NCI-H187 treated with DMSO at 0.1 percent for 48 hours (cell line): ENCODE results near the gene MPHOSPH10.
"Not testable (repeated sequence)": the region's sequence is repeated elsewhere in the genome, so short reads cannot be mapped to it uniquely, and the experiment has no call there.

Experiments used
- DNase-seq: peaks from one replicate; lab custom pipeline; 2025; lab: John Stamatoyannopoulos, UW

The MPHOSPH10 gene

GRCh38 chr2:71122387-71123298 is 7.8 kb upstream of the MPHOSPH10 start:
- no peak for DNase-seq

- no peak for DNase-seq
These were observed 4.7 kb upstream of the MPHOSPH10 start for GRCh38 chr2:71125506-71126294.

GRCh38 chr2:71126957-71127356 is 3.5 kb upstream of the MPHOSPH10 start:
- DNase-seq = no peak

- DNase-seq = no peak
These were observed 1.1 kb upstream of the MPHOSPH10 start for GRCh38 chr2:71129114-71129901.

- DNase-seq = no peak
These were observed 607 bp upstream of the MPHOSPH10 start for GRCh38 chr2:71129902-71130151.

GRCh38 chr2:71130905-71131244 is 441 bp downstream of the MPHOSPH10 start:
- no peak for DNase-seq

- not testable (repeated sequence) for DNase-seq
These were observed 1.1 kb downstream of the MPHOSPH10 start for GRCh38 chr2:71131387-71132166.

GRCh38 chr2:71133603-71134002 is 3.2 kb downstream of the MPHOSPH10 start:
- DNase-seq = no peak

- DNase-seq = no peak
These were observed 5.7 kb downstream of the MPHOSPH10 start for GRCh38 chr2:71136174-71136573.

GRCh38 chr2:71143782-71144181 is 13.3 kb downstream of the MPHOSPH10 start:
- DNase-seq = no peak

- DNase-seq = no peak
These were observed 18.2 kb downstream of the MPHOSPH10 start for GRCh38 chr2:71148506-71149063.

GRCh38 chr2:71150082-71150816 is 19.8 kb downstream of the MPHOSPH10 start:
- no peak for DNase-seq

GRCh38 chr2:71151620-71152019 is 21.2 kb downstream of the MPHOSPH10 start:
- no peak for DNase-seq

GRCh38 chr2:71153585-71154224 is 23.3 kb downstream of the MPHOSPH10 start:
- no peak for DNase-seq

- no peak for DNase-seq
These were observed 23.8 kb downstream of the MPHOSPH10 start for GRCh38 chr2:71154279-71154678.

GRCh38 chr2:71154798-71155197 is 24.4 kb downstream of the MPHOSPH10 start:
- DNase-seq = no peak

- DNase-seq = no peak
These were observed 25.4 kb downstream of the MPHOSPH10 start for GRCh38 chr2:71155846-71156245.

GRCh38 chr2:71156573-71156972 is 26.1 kb downstream of the MPHOSPH10 start:
- DNase-seq = no peak

- no peak for DNase-seq
These were observed 26.8 kb downstream of the MPHOSPH10 start for GRCh38 chr2:71157124-71157793.

- no peak for DNase-seq
These were observed 36.4 kb downstream of the MPHOSPH10 start for GRCh38 chr2:71166812-71167211.
